Kidney glomerular epithelial cell (primary cell): ENCODE data around the gene CFAP251.

ENCODE experiments used
- DNase-seq: peaks from one replicate; lab custom pipeline; 2025; lab: John Stamatoyannopoulos, UW

Gene CFAP251

GRCh38 chr12:122051231-122051876 lies 133.0 kb downstream of the CFAP251 start:
- no peak for DNase-seq

GRCh38 chr12:122052285-122052684 lies 133.9 kb downstream of the CFAP251 start:
- DNase-seq: no peak
